Activated gamma-delta T cell (primary cell): ENCODE measurements around the gene TTLL4.
"Not testable (repeated sequence)": the region's sequence is repeated elsewhere in the genome, so short reads cannot be mapped to it uniquely, and the experiment has no call there.

Experiments used
- DNase-seq: peaks from one replicate; lab custom pipeline; 2025; lab: John Stamatoyannopoulos, UW

TTLL4 gene

GRCh38 chr2:218744615-218745014, 34.0 kb downstream of the TTLL4 start:
- no peak for DNase-seq

DNA sequence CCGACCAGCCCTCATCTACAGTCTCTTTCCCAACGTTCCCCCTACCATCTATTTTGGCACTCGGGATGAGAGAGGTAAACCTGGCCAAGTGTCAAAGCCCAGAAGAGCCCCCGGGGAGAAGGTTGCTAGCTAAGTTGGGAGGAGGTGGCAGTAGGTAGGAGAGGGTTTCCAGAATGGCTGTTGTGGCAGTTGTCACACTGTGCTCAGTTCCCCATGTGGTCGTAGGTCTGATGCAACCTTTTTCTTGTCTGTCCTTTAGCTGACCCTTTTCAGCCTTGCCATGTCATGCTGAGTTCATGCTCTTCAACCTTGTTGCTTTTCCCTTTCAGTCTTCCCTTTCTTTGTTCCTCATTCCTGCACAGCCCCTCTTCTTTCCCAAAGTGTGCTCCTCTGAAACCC, 34.5 kb downstream of the TTLL4 start:
- DNase-seq: no peak

DNA sequence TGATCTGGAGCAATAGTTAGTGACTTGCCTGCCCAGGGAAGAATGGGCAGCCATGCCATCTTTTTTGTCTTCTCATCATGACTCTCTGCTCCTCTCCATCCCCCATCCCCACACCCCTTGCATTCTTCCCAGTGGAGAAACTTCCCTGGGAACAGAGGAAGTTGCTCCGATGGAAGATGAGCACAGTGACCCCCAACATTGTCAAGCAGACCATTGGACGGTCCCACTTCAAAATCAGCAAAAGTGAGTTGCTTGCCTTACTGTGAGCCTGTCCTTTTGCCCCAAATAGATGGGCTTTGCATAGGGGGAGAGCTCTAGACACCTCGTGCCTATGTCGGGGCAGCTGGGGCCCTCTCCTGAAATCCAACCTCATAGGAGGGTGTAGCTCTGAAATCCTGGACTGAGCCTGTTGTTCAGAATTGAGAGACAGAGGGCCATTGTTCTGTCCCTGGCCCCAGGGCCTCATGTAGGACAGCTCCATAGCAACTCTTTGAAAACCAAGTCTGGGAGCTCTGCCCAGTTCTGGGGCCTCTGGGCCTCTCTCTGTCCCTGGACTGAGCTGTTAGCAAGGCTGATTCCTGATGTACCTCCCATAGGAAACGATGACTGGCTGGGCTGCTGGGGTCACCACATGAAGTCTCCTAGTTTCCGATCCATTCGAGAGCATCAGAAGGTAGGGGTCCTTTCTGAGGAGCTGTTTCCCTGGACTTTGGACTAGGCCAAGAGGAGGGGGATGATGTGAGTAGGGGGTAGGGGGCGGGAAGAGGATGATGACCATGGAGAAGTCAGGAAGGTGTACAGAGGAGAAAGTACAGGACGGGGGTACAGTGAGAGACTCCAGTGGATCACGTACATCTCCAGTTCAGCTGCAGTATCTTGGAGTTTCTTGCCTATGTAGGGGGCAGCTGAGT, 35.2 kb downstream of the TTLL4 start:
- no peak for DNase-seq

GRCh38 chr2:218746470-218746795, 35.8 kb downstream of the TTLL4 start:
- DNase-seq: no peak

- DNase-seq: no peak
Measured at GRCh38 chr2:218746960-218747359, 36.3 kb downstream of the TTLL4 start.

- no peak for DNase-seq
Measured at GRCh38 chr2:218748741-218749441, 38.3 kb downstream of the TTLL4 start.

- DNase-seq: no peak
Measured at GRCh38 chr2:218754201-218754600, 43.6 kb downstream of the TTLL4 start.

DNA sequence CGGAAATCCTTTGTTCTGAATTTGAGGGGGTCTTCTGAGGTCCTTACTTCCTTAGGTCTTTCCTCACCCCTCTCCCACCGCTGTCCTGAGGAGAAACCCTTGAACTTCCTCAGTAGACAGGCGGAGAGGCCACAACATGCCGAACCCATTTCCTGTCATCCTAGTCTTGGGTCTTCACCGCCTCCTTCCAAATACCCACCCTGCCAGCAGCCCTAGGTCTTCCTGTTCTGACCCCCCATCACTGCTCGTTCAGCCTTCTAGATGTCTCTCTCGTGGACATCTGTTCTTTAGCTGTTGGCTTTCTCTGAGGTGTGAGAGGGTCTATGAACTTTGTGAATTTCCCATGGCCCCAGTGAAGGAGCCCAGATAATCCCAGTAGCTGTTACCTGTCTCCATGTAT, 44.1 kb downstream of the TTLL4 start:
- DNase-seq: no peak

DNA sequence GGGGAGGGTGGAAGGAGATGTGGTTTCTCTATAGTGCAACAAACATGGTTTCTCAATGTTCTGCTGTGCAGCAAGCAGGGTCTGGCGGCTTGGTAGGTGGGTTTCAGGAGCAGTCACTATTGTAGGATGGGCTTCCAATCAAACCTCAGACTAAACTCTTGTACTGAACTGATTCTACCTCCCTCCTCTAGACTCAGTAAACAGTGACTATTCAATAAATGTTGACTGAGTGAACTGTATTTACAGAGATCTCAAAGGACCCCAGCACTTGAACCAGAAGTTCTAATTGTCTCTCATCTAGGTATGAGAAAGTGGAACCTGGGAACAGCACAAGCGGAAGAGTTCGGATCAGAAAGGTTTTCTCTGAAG, 44.5 kb downstream of the TTLL4 start:
- no peak for DNase-seq

GRCh38 chr2:218755567-218756404, 45.2 kb downstream of the TTLL4 start:
- no peak for DNase-seq

- DNase-seq: no peak
Measured at GRCh38 chr2:218756599-218757377, 46.2 kb downstream of the TTLL4 start.

- no peak for DNase-seq
Measured at GRCh38 chr2:218761795-218762194, 51.2 kb downstream of the TTLL4 start.

GRCh38 chr2:218772759-218773158, 62.1 kb downstream of the TTLL4 start:
- not testable (repeated sequence) for DNase-seq

- DNase-seq: no peak
Measured at GRCh38 chr2:218773881-218774280, 63.2 kb downstream of the TTLL4 start.

DNA sequence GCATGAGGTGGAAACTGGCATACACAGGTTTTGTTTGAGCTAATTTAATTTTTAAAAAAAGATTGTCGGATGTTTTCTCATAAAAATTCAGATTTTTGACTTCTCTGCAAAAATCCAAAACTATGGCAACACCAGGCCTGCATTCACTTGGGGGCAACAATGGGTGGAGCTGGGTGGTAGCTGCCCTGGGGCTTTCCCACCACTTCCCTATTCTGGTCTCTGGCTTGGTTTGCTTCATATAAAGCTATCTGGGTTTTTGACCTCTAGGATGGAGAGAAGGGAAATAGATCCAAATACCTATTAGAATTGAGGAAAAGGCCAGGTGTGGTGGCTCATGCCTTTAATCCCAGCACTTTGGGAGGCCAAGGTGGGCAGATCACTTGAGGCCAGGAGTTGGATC, 65.9 kb downstream of the TTLL4 start:
- DNase-seq: no peak

DNA sequence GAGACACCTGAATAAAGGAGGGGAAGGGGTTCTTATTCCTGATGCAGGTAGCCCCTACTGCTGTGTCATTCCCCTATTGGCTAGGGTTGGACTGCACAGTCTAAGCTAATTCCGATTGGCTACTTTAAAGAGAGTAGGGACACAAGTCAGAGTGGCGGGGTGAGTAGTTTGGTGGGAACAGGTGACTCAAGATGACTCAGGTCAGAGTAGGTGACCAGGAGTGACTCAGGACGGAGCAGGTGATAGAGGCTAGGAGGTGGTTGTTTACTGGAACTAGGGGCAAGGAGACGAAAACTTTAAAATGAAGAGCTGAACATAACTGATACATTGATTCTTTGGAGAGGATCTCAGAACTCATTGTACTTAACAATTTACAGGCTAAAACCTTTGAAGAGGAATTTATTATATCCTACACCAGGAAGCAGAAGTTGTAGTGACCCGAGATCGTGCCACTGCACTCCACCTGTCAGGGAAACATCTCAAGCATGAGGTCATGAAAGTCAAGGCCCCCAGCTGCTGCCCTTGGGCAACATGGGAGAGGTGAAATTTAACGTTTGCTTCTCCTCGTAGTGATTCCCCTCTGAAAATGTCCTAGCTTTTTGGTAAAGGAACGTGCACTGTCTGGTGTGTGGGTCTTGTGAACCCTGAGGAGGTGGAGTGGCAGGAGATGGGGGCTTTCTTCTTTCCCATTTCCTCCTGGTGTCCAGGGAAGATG, 66.8 kb downstream of the TTLL4 start:
- no peak for DNase-seq

DNA sequence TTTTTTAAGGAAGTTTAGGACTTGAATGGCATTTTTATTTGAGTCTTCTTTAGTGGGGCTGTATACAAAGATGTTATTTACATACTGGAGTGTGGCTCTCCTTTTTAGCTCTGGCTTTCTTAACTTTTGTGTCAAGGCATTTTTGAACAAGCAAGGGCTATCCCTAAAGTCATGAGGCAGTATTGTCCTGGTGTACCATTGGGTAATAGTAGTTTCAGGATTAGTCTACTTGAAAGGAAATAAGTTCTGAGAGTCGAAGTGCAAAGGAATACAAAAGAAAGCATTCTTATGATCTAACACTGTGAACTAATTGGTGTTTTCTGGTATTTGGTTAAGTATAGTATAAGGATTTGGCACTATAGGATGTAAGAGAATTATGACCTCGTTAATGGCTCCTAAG, 69.4 kb downstream of the TTLL4 start:
- no peak for DNase-seq

GRCh38 chr2:218780851-218781690, 70.4 kb downstream of the TTLL4 start:
- DNase-seq: no peak

GRCh38 chr2:218781691-218782527, 71.3 kb downstream of the TTLL4 start, which contains the start of gene CYP27A1:
Gene CYP27A1 (plus strand): TSS chr2:218782147. CDS start chr2:218782183, 36 bp downstream.
- DNase-seq: no peak
